ENCODE results near the gene PRKAB1. TPM values are rescaled to one million over a fixed set of nuclear protein-coding genes. Genes with fewer than 3 reads are reported as not detected.

PRKAB1 gene
- total RNA-seq, 4 donors from 2014 or later, result 12.6 to 24.0 (median 15.2) TPM

- TF ChIP-seq POLR2A (IDR thresholded peaks at IDR 0.05) (no peak), CTCF (IDR thresholded peaks at IDR 0.05) (no peak)
- intact Hi-C loops (cut with DNase I; ENCODE audit: low total_unique reads), result no loop called here
- WGBS, 2 donors, result 64 to 67% methylated on average over 10 of the region's 10 CpGs
- no peak for DNase-seq (ENCODE audit: low spot score in 2 of 2)
- no peak overlapping the region for H3K4me3 ChIP-seq (ENCODE audit: low read depth, poor library complexity, severe bottlenecking)
Observed at GRCh38 chr12:119684711-119685369, 16.9 kb downstream of the PRKAB1 start.

GRCh38 chr12:119685375-119685774, 17.4 kb downstream of the PRKAB1 start:
- H3K4me3 ChIP-seq (ENCODE audit: low read depth, poor library complexity, severe bottlenecking), result no peak overlapping the region
- WGBS, 2 donors, result 71 to 74% methylated on average over 4 of the region's 4 CpGs
- TF ChIP-seq POLR2A (IDR thresholded peaks at IDR 0.05) (no peak), CTCF (IDR thresholded peaks at IDR 0.05) (no peak)
- intact Hi-C loops (cut with DNase I; ENCODE audit: low total_unique reads), result no loop called here
- DNase-seq (ENCODE audit: low spot score in 2 of 2), result no peak

- DNase-seq (ENCODE audit: low spot score in 2 of 2), result no peak
- intact Hi-C loops (cut with DNase I; ENCODE audit: low total_unique reads), result no loop called here
- no peak overlapping the region for H3K4me3 ChIP-seq (ENCODE audit: low read depth, poor library complexity, severe bottlenecking)
- WGBS, 2 donors, result 69 to 84% methylated on average over 12 of the region's 12 CpGs
- TF ChIP-seq POLR2A (IDR thresholded peaks at IDR 0.05), result no peak
- no peak for TF ChIP-seq CTCF (IDR thresholded peaks at IDR 0.05)
Observed at GRCh38 chr12:119686355-119686754, 18.4 kb downstream of the PRKAB1 start.

- intact Hi-C loops (cut with DNase I; ENCODE audit: low total_unique reads), result no loop called here
- no peak for DNase-seq (ENCODE audit: low spot score in 2 of 2)
- H3K4me3 ChIP-seq (ENCODE audit: low read depth, poor library complexity, severe bottlenecking), result no peak overlapping the region
- no peak for TF ChIP-seq CTCF (IDR thresholded peaks at IDR 0.05)
- TF ChIP-seq POLR2A (IDR thresholded peaks at IDR 0.05), result no peak
- WGBS, 2 donors, result 89 to 90% methylated on average over 13 of the region's 13 CpGs
Observed at GRCh38 chr12:119686776-119687175, 18.8 kb downstream of the PRKAB1 start.

GRCh38 chr12:119687406-119687805, 19.5 kb downstream of the PRKAB1 start:
- no peak for DNase-seq (ENCODE audit: low spot score in 2 of 2)
- 66 to 74% methylated on average over 14 of the region's 14 CpGs for WGBS, 2 donors
- H3K4me3 ChIP-seq (ENCODE audit: low read depth, poor library complexity, severe bottlenecking), result no peak overlapping the region
- TF ChIP-seq CTCF (IDR thresholded peaks at IDR 0.05) (no peak), POLR2A (IDR thresholded peaks at IDR 0.05) (no peak)
- intact Hi-C loops (cut with DNase I; ENCODE audit: low total_unique reads), result no loop called here

- WGBS, 2 donors, result 92 to 94% methylated on average over 9 of the region's 9 CpGs
- TF ChIP-seq POLR2A (IDR thresholded peaks at IDR 0.05) (no peak), CTCF (IDR thresholded peaks at IDR 0.05) (no peak)
- H3K4me3 ChIP-seq (ENCODE audit: low read depth, poor library complexity, severe bottlenecking), result no peak overlapping the region
- DNase-seq (ENCODE audit: low spot score in 2 of 2), result no peak
- intact Hi-C loops (cut with DNase I; ENCODE audit: low total_unique reads), result no loop called here
Observed at GRCh38 chr12:119687879-119688278, 19.9 kb downstream of the PRKAB1 start.

Measured in lower leg skin (tissue), 4 donors.